ENCODE data around the gene GDF9. TPM values are rescaled to one million over a fixed set of nuclear protein-coding genes. Genes with fewer than 3 reads are reported as not detected.

Gene GDF9
- total and polyA plus RNA-seq, 2 donors (not counting 3 experiments of a cell fraction or from before 2014, with no cell fraction given): 0.07 TPM; not detected in 1

DNA sequence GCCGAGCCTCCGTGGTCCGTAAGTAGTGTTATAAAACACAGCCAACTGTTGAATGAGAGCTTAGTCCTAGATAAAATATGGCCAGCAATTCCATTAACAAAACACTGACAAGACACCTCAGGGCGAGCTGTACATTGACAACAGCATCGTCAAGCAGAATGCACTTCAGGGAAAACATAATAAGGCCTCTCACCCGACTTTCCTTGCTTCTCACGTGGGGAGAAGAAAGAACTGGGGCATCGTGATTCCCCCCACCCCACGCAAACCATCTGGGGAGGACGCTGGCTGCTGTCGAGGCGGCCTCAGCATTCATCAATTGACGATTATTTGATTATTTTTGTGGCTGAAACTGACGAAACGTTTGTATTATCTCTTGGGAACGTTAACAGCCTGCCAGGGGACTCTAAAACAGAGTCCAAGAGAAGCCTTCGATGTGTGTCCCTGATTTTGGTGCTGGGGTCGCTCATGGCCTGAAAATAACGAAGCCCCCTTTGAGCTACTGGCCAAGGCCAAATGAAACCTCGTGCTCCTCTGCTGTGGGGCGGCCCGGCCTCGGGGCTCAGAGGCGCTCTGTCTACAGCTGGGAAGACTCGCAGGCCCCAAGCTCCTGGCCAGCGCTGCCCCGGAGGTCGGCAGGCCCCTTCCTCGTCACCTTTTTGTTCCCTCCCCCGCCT lies 464 bp downstream of the GDF9 start:
- H3K36me3 ChIP-seq (ENCODE audit: control insufficient read depth in 2 of 2, extremely low read depth in 1 of 2, insufficient read depth in 2 of 2, low read length in 2 of 2): no peaks in the 10 kb centered on the region
- H3K9me1 ChIP-seq (replicated peaks; ENCODE audit: control insufficient read depth, extremely low read depth, insufficient read depth, low read length): no peaks in the 10 kb centered on the region
- no peak for FAIRE-seq
- CTCF ChIA-PET: interaction anchor here (0.6 to 4.6 kb wide), 12 partner anchors 12 to 339 kb away, joined by 3 to 36 read pairs (median 4); partner anchors contain the start of gene SHROOM1
- H2AFZ ChIP-seq (ENCODE audit: low read depth, low read length): peak overlapping the region; percentile 22
- H3K4me1 ChIP-seq (ENCODE audit: control insufficient read depth, extremely low read depth, insufficient read depth, low read length): peaks cover 12% of the 10 kb centered on the region
- no peaks in the 10 kb centered on the region for H3K9me3 ChIP-seq (replicated peaks; ENCODE audit: control insufficient read depth, insufficient read depth, low read length)
- no peak for DNase-seq (ENCODE audit: low read depth, low spot score)
- peak overlapping the region; percentile 9 for H3K4me2 ChIP-seq (ENCODE audit: insufficient read depth, low read length)
- POLR2A ChIA-PET: interaction anchor here (1.3 kb wide), 1 partner anchor 12 kb away, joined by 4 read pairs; no protein-coding TSS in a partner anchor
- peak overlapping the region; percentile 78 for H3K27ac ChIP-seq (ENCODE audit: insufficient read depth, low read depth, low read length)
- intact Hi-C loops (cut with micrococcal nuclease): loop anchor here (1.0 to 5.0 kb wide), 6 partner anchors 17 to 479 kb away; partner anchors contain the start of genes KIF3A and SHROOM1
- peaks cover 0 to 7% of the 10 kb centered on the region in 2 experiments for H3K27me3 ChIP-seq (ENCODE audit: control insufficient read depth in 2 of 2, insufficient read depth in 2 of 2, low read length in 2 of 2)
- TF ChIP-seq, protein P1, sequence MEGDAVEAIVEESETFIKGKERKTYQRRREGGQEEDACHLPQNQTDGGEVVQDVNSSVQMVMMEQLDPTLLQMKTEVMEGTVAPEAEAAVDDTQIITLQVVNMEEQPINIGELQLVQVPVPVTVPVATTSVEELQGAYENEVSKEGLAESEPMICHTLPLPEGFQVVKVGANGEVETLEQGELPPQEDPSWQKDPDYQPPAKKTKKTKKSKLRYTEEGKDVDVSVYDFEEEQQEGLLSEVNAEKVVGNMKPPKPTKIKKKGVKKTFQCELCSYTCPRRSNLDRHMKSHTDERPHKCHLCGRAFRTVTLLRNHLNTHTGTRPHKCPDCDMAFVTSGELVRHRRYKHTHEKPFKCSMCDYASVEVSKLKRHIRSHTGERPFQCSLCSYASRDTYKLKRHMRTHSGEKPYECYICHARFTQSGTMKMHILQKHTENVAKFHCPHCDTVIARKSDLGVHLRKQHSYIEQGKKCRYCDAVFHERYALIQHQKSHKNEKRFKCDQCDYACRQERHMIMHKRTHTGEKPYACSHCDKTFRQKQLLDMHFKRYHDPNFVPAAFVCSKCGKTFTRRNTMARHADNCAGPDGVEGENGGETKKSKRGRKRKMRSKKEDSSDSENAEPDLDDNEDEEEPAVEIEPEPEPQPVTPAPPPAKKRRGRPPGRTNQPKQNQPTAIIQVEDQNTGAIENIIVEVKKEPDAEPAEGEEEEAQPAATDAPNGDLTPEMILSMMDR (IDR thresholded peaks at IDR 0.05; ENCODE audit: extremely low read depth in 1 of 2, insufficient read depth in 1 of 2, low read depth in 1 of 2, low read length in 2 of 2): no peak
- TF ChIP-seq, protein P2, sequence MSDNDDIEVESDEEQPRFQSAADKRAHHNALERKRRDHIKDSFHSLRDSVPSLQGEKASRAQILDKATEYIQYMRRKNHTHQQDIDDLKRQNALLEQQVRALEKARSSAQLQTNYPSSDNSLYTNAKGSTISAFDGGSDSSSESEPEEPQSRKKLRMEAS (IDR thresholded peaks at IDR 0.05; ENCODE audit: insufficient read depth, insufficient read length): no peak
- TF ChIP-seq GATA2 (IDR thresholded peaks at IDR 0.05; ENCODE audit: insufficient read depth, insufficient read length, low read depth, low read length): no peak
- dilution Hi-C loops (cut with MboI; ENCODE audit: extremely low pct_ligation_motif_present, low sequenced_read_pairs): no loop called here
- no peaks in the 10 kb centered on the region for H4K20me1 ChIP-seq (replicated peaks; ENCODE audit: control insufficient read depth, extremely low read depth, insufficient read depth, low read length)
- H3K79me2 ChIP-seq (ENCODE audit: control insufficient read depth, insufficient read depth, low read length): peaks cover 10% of the 10 kb centered on the region
- peak overlapping the region in 2 of 3 experiments; percentile 24 to 76 for H3K4me3 ChIP-seq (replicated peaks in 1 of 3; ENCODE audit: insufficient read depth in 1 of 3, low read depth in 1 of 3, low read length in 3 of 3)
- H3K9ac ChIP-seq (replicated peaks; ENCODE audit: extremely low read depth, insufficient read depth, low read length): peak overlapping the region; percentile 82
- TSS peak; percentile 73 for BruUV-seq (replicated peaks)

Data from endothelial cell of umbilical vein (primary cell).